GM18870 (cell line): ENCODE data around the gene RASSF5.

Experiments used
- ATAC-seq: cut with Tn5 transposase; IDR thresholded peaks from one replicate; pipeline ENCODE4 v1.9.1; 2021; ENCODE audit warnings: moderate library complexity; ENCODE audit not compliant: unreplicated experiment

RASSF5 gene

DNA sequence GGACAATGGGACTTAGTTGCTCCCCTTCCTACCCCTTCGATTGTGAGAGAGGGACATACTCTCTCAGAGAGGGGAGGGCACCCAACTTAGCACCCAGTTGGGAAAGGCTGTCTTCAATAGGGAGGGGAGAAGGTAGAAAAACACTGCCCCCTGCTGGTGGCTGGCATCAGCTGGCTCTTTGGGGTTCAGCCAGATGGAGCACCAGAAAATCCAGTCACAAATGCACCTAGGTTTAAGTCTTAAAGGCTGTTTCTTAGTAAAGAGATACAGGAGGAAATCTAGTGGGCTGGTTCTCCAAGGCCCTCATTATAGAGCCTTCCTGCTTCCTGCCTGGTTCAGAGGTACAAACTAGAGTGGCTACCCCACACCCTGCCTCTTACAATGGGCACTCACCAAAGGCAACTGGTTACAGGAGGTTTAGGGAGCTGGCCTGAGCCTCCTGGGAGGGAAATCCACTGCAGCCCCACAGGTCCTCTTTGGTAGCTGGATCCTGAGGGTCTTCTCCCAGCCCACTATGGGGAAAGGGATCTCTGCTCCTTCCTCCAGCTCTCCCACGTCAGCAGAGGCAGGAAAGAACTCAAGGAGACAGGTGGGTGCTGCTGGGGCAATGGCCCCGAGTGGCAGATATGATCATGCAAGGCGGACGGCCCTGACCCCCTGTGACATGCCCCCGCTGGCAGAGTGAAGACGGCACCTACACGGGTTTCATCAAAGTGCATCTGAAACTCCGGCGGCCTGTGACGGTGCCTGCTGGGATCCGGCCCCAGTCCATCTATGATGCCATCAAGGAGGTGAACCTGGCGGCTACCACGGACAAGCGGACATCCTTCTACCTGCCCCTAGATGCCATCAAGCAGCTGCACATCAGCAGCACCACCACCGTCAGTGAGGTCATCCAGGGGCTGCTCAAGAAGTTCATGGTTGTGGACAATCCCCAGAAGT is 76.6 kb downstream of the RASSF5 start:
- ATAC-seq, result no peak

GRCh38 chr1:206584683-206585082 is 77.4 kb downstream of the RASSF5 start:
- ATAC-seq, result no peak

- no peak for ATAC-seq
Measured at GRCh38 chr1:206586501-206587445, 79.4 kb downstream of the RASSF5 start.

GRCh38 chr1:206587904-206588303 is 80.6 kb downstream of the RASSF5 start:
- ATAC-seq, result no peak

- ATAC-seq, result no peak
Measured at GRCh38 chr1:206588492-206588891, 81.2 kb downstream of the RASSF5 start.

GRCh38 chr1:206589206-206589605 is 81.9 kb downstream of the RASSF5 start:
- no peak for ATAC-seq

GRCh38 chr1:206590025-206590758 is 82.9 kb downstream of the RASSF5 start:
- peak; percentile 62 for ATAC-seq

DNA sequence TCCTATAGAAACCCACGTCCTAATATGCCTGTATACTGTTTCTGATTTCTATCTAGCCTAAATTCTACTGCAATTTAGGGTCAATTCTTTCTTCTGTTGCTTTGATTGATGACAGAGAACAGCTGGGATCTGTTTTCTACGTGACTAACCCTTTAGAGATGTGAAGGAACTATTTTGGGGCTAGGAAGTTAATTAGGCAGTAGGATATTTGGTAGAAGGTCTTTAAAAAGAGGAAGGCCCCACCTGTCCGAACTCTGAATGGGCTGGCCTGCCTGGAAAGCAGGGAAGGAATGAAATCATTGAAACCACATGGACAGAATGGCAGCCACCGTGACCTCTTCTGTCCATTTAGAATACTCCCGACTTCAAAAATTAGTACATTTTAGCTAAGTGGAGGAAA is 83.9 kb downstream of the RASSF5 start:
- ATAC-seq, result no peak

- ATAC-seq, result no peak
Measured at GRCh38 chr1:206591696-206592095, 84.4 kb downstream of the RASSF5 start.

- ATAC-seq, result no peak
Measured at GRCh38 chr1:206593351-206593925, 86.1 kb downstream of the RASSF5 start.

GRCh38 chr1:206595581-206596318 is 88.4 kb downstream of the RASSF5 start:
- ATAC-seq, result no peak

GRCh38 chr1:206596319-206596666 is 89.0 kb downstream of the RASSF5 start:
- no peak for ATAC-seq

GRCh38 chr1:206600527-206600926 is 93.2 kb downstream of the RASSF5 start:
- no peak for ATAC-seq

DNA sequence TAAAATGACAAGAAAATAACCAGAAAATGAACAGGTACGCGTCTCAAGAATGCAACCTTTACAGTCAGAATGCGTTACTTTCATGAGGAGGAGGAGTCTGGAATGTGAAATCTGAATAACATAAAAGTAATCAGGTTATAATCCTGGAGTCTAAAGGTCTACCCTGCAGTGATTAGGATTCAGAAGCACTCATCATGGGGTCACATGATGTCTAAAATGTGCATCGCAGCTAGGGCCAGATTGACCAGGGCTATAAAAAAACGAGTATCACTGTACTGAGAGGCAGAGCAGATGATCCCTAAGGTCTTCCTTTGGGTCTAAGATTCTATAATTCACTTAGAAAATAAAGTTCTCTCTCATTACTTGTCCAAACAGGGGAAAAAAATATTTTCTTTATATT is 97.5 kb downstream of the RASSF5 start:
- ATAC-seq, result no peak

- ATAC-seq, result no peak
Measured at GRCh38 chr1:206606867-206607266, 99.5 kb downstream of the RASSF5 start.

- ATAC-seq, result no peak
Measured at GRCh38 chr1:206608108-206608698, 100.9 kb downstream of the RASSF5 start.

DNA sequence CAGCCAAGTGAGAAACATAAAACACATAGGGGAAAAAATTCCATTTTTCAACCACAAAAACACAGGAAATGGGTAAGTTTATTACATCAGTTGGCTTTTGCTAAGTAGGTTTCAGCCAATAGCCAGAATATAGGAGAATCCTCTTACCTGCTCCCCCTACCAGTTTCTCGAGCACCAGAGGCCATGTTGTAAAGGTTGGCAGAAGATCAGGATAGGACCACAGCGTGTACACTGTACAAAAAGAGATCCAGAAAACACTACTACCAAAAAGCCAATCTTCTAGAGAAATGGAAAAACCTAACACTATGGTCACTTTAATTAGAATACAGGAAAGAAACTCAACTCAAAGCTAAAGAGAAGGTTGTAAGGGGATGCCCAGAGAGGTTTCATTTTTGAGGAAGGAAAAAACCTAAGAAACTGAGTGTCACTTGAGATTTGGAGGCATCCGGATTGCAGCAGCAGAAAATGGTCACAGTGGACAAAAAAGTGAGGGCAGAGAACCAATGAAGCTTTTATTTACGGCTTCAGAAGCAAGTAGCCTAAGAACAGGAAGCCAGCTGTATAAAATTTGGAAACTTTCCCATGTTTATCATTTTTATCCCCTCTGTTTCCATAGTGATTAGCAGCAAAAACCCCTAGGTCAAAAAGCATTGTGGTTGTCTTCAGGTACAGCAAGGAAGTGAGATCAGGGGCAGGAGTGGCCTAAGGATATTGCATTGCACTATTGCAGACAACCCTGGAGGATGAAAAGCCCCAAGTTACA is 102.1 kb downstream of the RASSF5 start:
- no peak for ATAC-seq

DNA sequence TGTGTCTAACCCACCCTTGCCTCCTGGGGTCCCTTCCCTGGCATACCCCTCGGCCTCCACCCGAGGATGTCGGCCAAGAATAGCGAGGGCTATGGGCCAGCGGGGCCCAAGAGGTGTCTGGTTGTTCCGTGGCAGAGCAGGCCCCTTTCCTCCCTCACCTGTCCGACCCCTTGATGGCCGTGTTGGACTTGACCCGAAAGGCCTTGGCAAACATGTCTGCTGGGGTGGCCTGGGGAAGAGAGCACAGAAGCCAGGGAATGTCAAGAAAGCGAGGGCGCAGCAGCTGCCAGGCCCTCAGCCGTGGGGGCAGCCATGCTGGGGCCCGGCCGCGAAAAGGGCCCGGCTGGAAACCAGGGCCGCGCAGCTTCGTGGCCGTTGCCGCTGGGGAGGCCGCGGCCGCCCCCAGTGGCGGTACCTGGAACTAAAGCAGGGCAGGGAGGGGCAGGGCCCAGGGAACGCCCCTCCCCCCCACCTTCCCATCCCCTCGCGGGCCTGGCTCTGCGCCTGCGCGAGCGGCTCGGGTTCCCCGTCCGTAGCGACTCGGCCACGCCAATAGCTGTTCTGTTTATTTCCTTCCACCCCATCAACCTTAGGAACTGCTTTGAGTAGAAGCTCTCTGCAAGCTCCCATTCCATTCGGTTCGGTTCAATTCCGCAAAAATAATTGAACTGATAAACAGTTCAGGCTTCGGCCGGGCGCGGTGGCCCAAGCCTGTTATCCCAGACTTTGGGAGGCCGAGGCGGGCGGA is 105.0 kb downstream of the RASSF5 start, which contains the start of gene EIF2D:
EIF2D (minus strand) TSS at position 337 of the 748 bp plus-strand sequence; CDS start at position 214, 123 bp downstream.
- ATAC-seq, result peak; percentile 43
